Measurements from ENCODE around the gene EBF3. TPM values are rescaled to one million over a fixed set of nuclear protein-coding genes. Genes with fewer than 3 reads are reported as not detected.

EBF3 gene
- total RNA-seq, 6 experiments from 2014 or later = 0.12 TPM; not detected in 5

GRCh38 chr10:129965959-129966358 is 1.9 kb upstream of the EBF3 start:
- intact Hi-C loops (cut with DNase I) = loop anchor here in 1 of 2 donors (5.0 kb wide), 1 partner anchor 264 kb away; no protein-coding TSS in a partner anchor
- H3K4me3 ChIP-seq = no peak overlapping the region
- H3K27me3 ChIP-seq = peaks cover 41 to 80% of the 10 kb centered on the region in 2 donors
- DNase-seq (no peak), ATAC-seq (no peak)
- H3K4me1 ChIP-seq = peaks cover 0 to 52% (median 0%) of the 10 kb centered on the region in 4 donors
- no peaks in the 10 kb centered on the region for H3K9me3 ChIP-seq
- 5% methylated on average over 17 of the region's 17 CpGs for WGBS (ENCODE audit: insufficient coverage, low coverage, low lambda C conversion rate, missing lambda C conversion rate)
- no peak overlapping the region for H3K27ac ChIP-seq
- TF ChIP-seq CTCF (IDR thresholded peaks at IDR 0.05) (no peak), POLR2A (IDR thresholded peaks at IDR 0.05) (no peak)
- H3K36me3 ChIP-seq = no peaks in the 10 kb centered on the region

GRCh38 chr10:129965425-129965808 is 1.3 kb upstream of the EBF3 start:
- H3K27me3 ChIP-seq = peaks cover 37 to 78% of the 10 kb centered on the region in 2 donors

GRCh38 chr10:129964611-129965424 is 744 bp upstream of the EBF3 start:
- TF ChIP-seq POLR2A (IDR thresholded peaks at IDR 0.05) (no peak), CTCF (IDR thresholded peaks at IDR 0.05) (no peak)
- H3K4me3 ChIP-seq = no peak overlapping the region
- H3K9me3 ChIP-seq = no peaks in the 10 kb centered on the region
- WGBS (ENCODE audit: insufficient coverage, low coverage, low lambda C conversion rate, missing lambda C conversion rate) = 12% methylated on average over 39 of the region's 82 CpGs
- H3K36me3 ChIP-seq = no peaks in the 10 kb centered on the region
- DNase-seq (no peak), ATAC-seq (no peak)
- intact Hi-C loops (cut with DNase I) = loop anchor here in 1 of 2 donors (5.0 kb wide), 1 partner anchor 263 kb away; no protein-coding TSS in a partner anchor
- H3K27ac ChIP-seq = no peak overlapping the region
- H3K4me1 ChIP-seq = peaks cover 0 to 52% (median 0%) of the 10 kb centered on the region in 4 donors
- H3K27me3 ChIP-seq = peaks cover 31 to 78% of the 10 kb centered on the region in 2 donors

More at GRCh38 chr10:129965425-129965808, 1.3 kb upstream of the EBF3 start:
- TF ChIP-seq CTCF (IDR thresholded peaks at IDR 0.05) = no peak
- TF ChIP-seq POLR2A (IDR thresholded peaks at IDR 0.05) = no peak
- no peak overlapping the region for H3K27ac ChIP-seq
- H3K4me3 ChIP-seq = no peak overlapping the region
- ATAC-seq = no peak
- intact Hi-C loops (cut with DNase I) = loop anchor here in 1 of 2 donors (5.0 kb wide), 1 partner anchor 263 kb away; no protein-coding TSS in a partner anchor
- 7% methylated on average over 15 of the region's 15 CpGs for WGBS (ENCODE audit: insufficient coverage, low coverage, low lambda C conversion rate, missing lambda C conversion rate)
- no peaks in the 10 kb centered on the region for H3K36me3 ChIP-seq
- H3K4me1 ChIP-seq = peaks cover 0 to 52% (median 0%) of the 10 kb centered on the region in 4 donors
- no peaks in the 10 kb centered on the region for H3K9me3 ChIP-seq
- no peak for DNase-seq

- 5% methylated on average over 25 of the region's 79 CpGs for WGBS (ENCODE audit: insufficient coverage, low coverage, low lambda C conversion rate, missing lambda C conversion rate)
- Histone ChIP-seq H3K4me3 (peak overlapping the region; percentile 36 to 39 (median 39)), H3K27me3 (peaks cover 41 to 79% of the 10 kb centered on the region in 2 donors), H3K9me3 (no peaks in the 10 kb centered on the region), H3K27ac (no peak overlapping the region), H3K36me3 (no peaks in the 10 kb centered on the region), H3K4me1 (peaks cover 0 to 44% (median 0%) of the 10 kb centered on the region in 4 donors)
- DNase-seq = no peak
- no peak for TF ChIP-seq CTCF (IDR thresholded peaks at IDR 0.05)
- intact Hi-C loops (cut with DNase I) = no loop called here
- peak in 2 of 4 donors; percentile 20 to 60 for ATAC-seq
Measured at GRCh38 chr10:129962872-129963640, 1.0 kb downstream of the EBF3 start.
